ENCODE results near the gene UQCRQ. TPM values are rescaled to one million over a fixed set of nuclear protein-coding genes. Genes with fewer than 3 reads are reported as not detected.
A peak's percentile ranks its signal among the peaks of the same experiment; 100 is the strongest.

Gene UQCRQ
- total RNA-seq, 1 donor from 2014 or later, result 400 TPM

GRCh38 chr5:132860742-132861141, 5.7 kb upstream of the UQCRQ start:
- no peaks in the 10 kb centered on the region for H3K9me3 Mint-ChIP-seq

GRCh38 chr5:132865668-132866341, 637 bp upstream of the UQCRQ start:
- Mint-ChIP-seq H3K4me3 (ENCODE audit: low read depth) (peak overlapping the region; percentile 100), H3K27ac (peak overlapping the region; percentile 100), H3K9me3 (no peaks in the 10 kb centered on the region), H3K4me1 (ENCODE audit: low read depth) (peaks cover 22% of the 10 kb centered on the region), H3K27me3 (ENCODE audit: low read depth) (peaks cover 8% of the 10 kb centered on the region), H3K36me3 (ENCODE audit: low read depth) (peaks cover 35% of the 10 kb centered on the region)
- no peak for DNase-seq (ENCODE audit: low spot score)
- intact Hi-C loops (cut with micrococcal nuclease), result loop anchor here (1.0 to 2.0 kb wide), 4 partner anchors 35 to 372 kb away; partner anchors contain the start of genes AFF4 and SHROOM1

More at GRCh38 chr5:132860742-132861141, 5.7 kb upstream of the UQCRQ start:
- DNase-seq (ENCODE audit: low spot score), result no peak
- intact Hi-C loops (cut with micrococcal nuclease), result no loop called here
- H3K4me1 Mint-ChIP-seq (ENCODE audit: low read depth), result peaks cover 5% of the 10 kb centered on the region
- H3K27me3 Mint-ChIP-seq (ENCODE audit: low read depth), result peaks cover 16% of the 10 kb centered on the region
- no peak overlapping the region for H3K4me3 Mint-ChIP-seq (ENCODE audit: low read depth)
- H3K36me3 Mint-ChIP-seq (ENCODE audit: low read depth), result no peaks in the 10 kb centered on the region
- H3K27ac Mint-ChIP-seq, result no peak overlapping the region

- Mint-ChIP-seq H3K4me1 (ENCODE audit: low read depth) (peaks cover 22% of the 10 kb centered on the region), H3K36me3 (ENCODE audit: low read depth) (peaks cover 46% of the 10 kb centered on the region), H3K27ac (peak overlapping the region; percentile 100), H3K4me3 (ENCODE audit: low read depth) (peak overlapping the region; percentile 100), H3K27me3 (ENCODE audit: low read depth) (peaks cover 6% of the 10 kb centered on the region), H3K9me3 (no peaks in the 10 kb centered on the region)
- intact Hi-C loops (cut with micrococcal nuclease), result loop anchor here (2.0 kb wide), 1 partner anchor 36 kb away; the partner anchor contains the start of gene SHROOM1
- DNase-seq (ENCODE audit: low spot score), result no peak
Measured at GRCh38 chr5:132867046-132867451, 607 bp downstream of the UQCRQ start.

GRCh38 chr5:132868754-132869153, 2.3 kb downstream of the UQCRQ start:
- Mint-ChIP-seq H3K9me3 (no peaks in the 10 kb centered on the region), H3K4me3 (ENCODE audit: low read depth) (peak overlapping the region; percentile 49), H3K27me3 (ENCODE audit: low read depth) (peaks cover under 1% of the 10 kb centered on the region), H3K36me3 (ENCODE audit: low read depth) (peaks cover 61% of the 10 kb centered on the region), H3K27ac (no peak overlapping the region), H3K4me1 (ENCODE audit: low read depth) (peaks cover 22% of the 10 kb centered on the region)
- intact Hi-C loops (cut with micrococcal nuclease), result no loop called here
- no peak for DNase-seq (ENCODE audit: low spot score)

- no peak overlapping the region for H3K27ac Mint-ChIP-seq
- no peak for DNase-seq (ENCODE audit: low spot score)
- H3K36me3 Mint-ChIP-seq (ENCODE audit: low read depth), result peaks cover 64% of the 10 kb centered on the region
- no peaks in the 10 kb centered on the region for H3K9me3 Mint-ChIP-seq
- no peaks in the 10 kb centered on the region for H3K27me3 Mint-ChIP-seq (ENCODE audit: low read depth)
- intact Hi-C loops (cut with micrococcal nuclease), result no loop called here
- no peak overlapping the region for H3K4me3 Mint-ChIP-seq (ENCODE audit: low read depth)
- peaks cover 16% of the 10 kb centered on the region for H3K4me1 Mint-ChIP-seq (ENCODE audit: low read depth)
Measured at GRCh38 chr5:132870801-132871200, 4.4 kb downstream of the UQCRQ start.

GRCh38 chr5:132871459-132872284, 5.2 kb downstream of the UQCRQ start:
- Mint-ChIP-seq H3K27me3 (ENCODE audit: low read depth) (no peaks in the 10 kb centered on the region), H3K36me3 (ENCODE audit: low read depth) (peaks cover 62% of the 10 kb centered on the region), H3K27ac (no peak overlapping the region), H3K4me3 (ENCODE audit: low read depth) (no peak overlapping the region), H3K4me1 (ENCODE audit: low read depth) (peaks cover 13% of the 10 kb centered on the region), H3K9me3 (no peaks in the 10 kb centered on the region)
- intact Hi-C loops (cut with micrococcal nuclease), result no loop called here
- DNase-seq (ENCODE audit: low spot score), result no peak

GRCh38 chr5:132872788-132873118, 6.3 kb downstream of the UQCRQ start:
- Mint-ChIP-seq H3K27ac (no peak overlapping the region), H3K36me3 (ENCODE audit: low read depth) (peaks cover 53% of the 10 kb centered on the region), H3K9me3 (no peaks in the 10 kb centered on the region), H3K4me3 (ENCODE audit: low read depth) (no peak overlapping the region), H3K27me3 (ENCODE audit: low read depth) (no peaks in the 10 kb centered on the region), H3K4me1 (ENCODE audit: low read depth) (peaks cover 7% of the 10 kb centered on the region)
- intact Hi-C loops (cut with micrococcal nuclease), result no loop called here
- no peak for DNase-seq (ENCODE audit: low spot score)

- Mint-ChIP-seq H3K27ac (no peak within 1 kb of the TSS), H3K27me3 (ENCODE audit: low read depth) (no peaks in the 10 kb centered on the region), H3K36me3 (ENCODE audit: low read depth) (peaks cover 53% of the 10 kb centered on the region), H3K4me1 (ENCODE audit: low read depth) (peaks cover 4% of the 10 kb centered on the region), H3K9me3 (no peaks in the 10 kb centered on the region), H3K4me3 (ENCODE audit: low read depth) (no peak within 1 kb of the TSS)
- no peak for DNase-seq (ENCODE audit: low spot score)
- intact Hi-C loops (cut with micrococcal nuclease), result no loop called here
Measured at GRCh38 chr5:132873119-132873929, 6.9 kb downstream of the UQCRQ start, which contains the start of gene LEAP2. LEAP2 (plus strand) TSS chr5:132873668; CDS start chr5:132873695, 27 bp downstream.

- no peak overlapping the region for H3K4me3 Mint-ChIP-seq (ENCODE audit: low read depth)
- intact Hi-C loops (cut with micrococcal nuclease), result no loop called here
- H3K27ac Mint-ChIP-seq, result no peak overlapping the region
- peaks cover 51% of the 10 kb centered on the region for H3K36me3 Mint-ChIP-seq (ENCODE audit: low read depth)
- peaks cover 1% of the 10 kb centered on the region for H3K4me1 Mint-ChIP-seq (ENCODE audit: low read depth)
- no peak for DNase-seq (ENCODE audit: low spot score)
- no peaks in the 10 kb centered on the region for H3K27me3 Mint-ChIP-seq (ENCODE audit: low read depth)
- H3K9me3 Mint-ChIP-seq, result no peaks in the 10 kb centered on the region
Measured at GRCh38 chr5:132873930-132874271, 7.5 kb downstream of the UQCRQ start.

GRCh38 chr5:132876020-132876759, 9.7 kb downstream of the UQCRQ start:
- no peaks in the 10 kb centered on the region for H3K27me3 Mint-ChIP-seq (ENCODE audit: low read depth)
- intact Hi-C loops (cut with micrococcal nuclease), result no loop called here
- no peak overlapping the region for H3K4me3 Mint-ChIP-seq (ENCODE audit: low read depth)
- H3K27ac Mint-ChIP-seq, result no peak overlapping the region
- peaks cover 47% of the 10 kb centered on the region for H3K36me3 Mint-ChIP-seq (ENCODE audit: low read depth)
- DNase-seq (ENCODE audit: low spot score), result no peak
- H3K4me1 Mint-ChIP-seq (ENCODE audit: low read depth), result no peaks in the 10 kb centered on the region
- no peaks in the 10 kb centered on the region for H3K9me3 Mint-ChIP-seq

GRCh38 chr5:132877466-132877865, 11.0 kb downstream of the UQCRQ start:
- Mint-ChIP-seq H3K4me3 (ENCODE audit: low read depth) (no peak overlapping the region), H3K27ac (no peak overlapping the region), H3K27me3 (ENCODE audit: low read depth) (no peaks in the 10 kb centered on the region), H3K36me3 (ENCODE audit: low read depth) (peaks cover 42% of the 10 kb centered on the region), H3K9me3 (no peaks in the 10 kb centered on the region), H3K4me1 (ENCODE audit: low read depth) (no peaks in the 10 kb centered on the region)
- no peak for DNase-seq (ENCODE audit: low spot score)
- intact Hi-C loops (cut with micrococcal nuclease), result no loop called here

GRCh38 chr5:132877938-132878337, 11.5 kb downstream of the UQCRQ start:
- no peaks in the 10 kb centered on the region for H3K9me3 Mint-ChIP-seq
- no peak overlapping the region for H3K27ac Mint-ChIP-seq
- H3K4me3 Mint-ChIP-seq (ENCODE audit: low read depth), result no peak overlapping the region
- intact Hi-C loops (cut with micrococcal nuclease), result no loop called here
- no peaks in the 10 kb centered on the region for H3K27me3 Mint-ChIP-seq (ENCODE audit: low read depth)
- DNase-seq (ENCODE audit: low spot score), result no peak
- no peaks in the 10 kb centered on the region for H3K4me1 Mint-ChIP-seq (ENCODE audit: low read depth)
- peaks cover 40% of the 10 kb centered on the region for H3K36me3 Mint-ChIP-seq (ENCODE audit: low read depth)
